ENCODE results near the gene ATRIP. TPM values are rescaled to one million over a fixed set of nuclear protein-coding genes. Genes with fewer than 3 reads are reported as not detected.

Gene ATRIP
- total RNA-seq, 1 donor from 2014 or later: 7.5 TPM

GRCh38 chr3:48408823-48409281 is 37.7 kb upstream of the ATRIP start:
- intact Hi-C loops (cut with DNase I): no loop called here
- DNase-seq (ENCODE audit: low spot score) (peak; percentile 48), ATAC-seq (no peak)

GRCh38 chr3:48409291-48410201 is 37.0 kb upstream of the ATRIP start:
- ATAC-seq (no peak), DNase-seq (ENCODE audit: low spot score) (peak; percentile 50)
- intact Hi-C loops (cut with DNase I): no loop called here

GRCh38 chr3:48410205-48411040 is 36.1 kb upstream of the ATRIP start:
- ATAC-seq (no peak), DNase-seq (ENCODE audit: low spot score) (peak; percentile 35)
- intact Hi-C loops (cut with DNase I): no loop called here

GRCh38 chr3:48411041-48411588 is 35.4 kb upstream of the ATRIP start:
- ATAC-seq: no peak
- intact Hi-C loops (cut with DNase I): no loop called here
- DNase-seq (ENCODE audit: low spot score): peak; percentile 36

GRCh38 chr3:48411606-48412374 is 34.7 kb upstream of the ATRIP start:
- DNase-seq (ENCODE audit: low spot score) (peak; percentile 51), ATAC-seq (no peak)
- intact Hi-C loops (cut with DNase I): no loop called here

- intact Hi-C loops (cut with DNase I): no loop called here
- no peak for ATAC-seq
- peak; percentile 50 for DNase-seq (ENCODE audit: low spot score)
Observed at GRCh38 chr3:48412375-48413001, 34.0 kb upstream of the ATRIP start.

- ATAC-seq (no peak), DNase-seq (ENCODE audit: low spot score) (peak; percentile 47)
- intact Hi-C loops (cut with DNase I): no loop called here
Observed at GRCh38 chr3:48413086-48413485, 33.5 kb upstream of the ATRIP start.

GRCh38 chr3:48413611-48414010 is 32.9 kb upstream of the ATRIP start:
- ATAC-seq (no peak), DNase-seq (ENCODE audit: low spot score) (no peak)
- intact Hi-C loops (cut with DNase I): no loop called here

GRCh38 chr3:48414376-48415250 is 31.9 kb upstream of the ATRIP start:
- intact Hi-C loops (cut with DNase I): no loop called here
- ATAC-seq (no peak), DNase-seq (ENCODE audit: low spot score) (no peak)

GRCh38 chr3:48415251-48415953 is 31.1 kb upstream of the ATRIP start:
- no peak for DNase-seq (ENCODE audit: low spot score)
- no peak for ATAC-seq
- intact Hi-C loops (cut with DNase I): no loop called here

- no peak for ATAC-seq
- intact Hi-C loops (cut with DNase I): no loop called here
- DNase-seq (ENCODE audit: low spot score): no peak
Observed at GRCh38 chr3:48416091-48416505, 30.4 kb upstream of the ATRIP start.

- intact Hi-C loops (cut with DNase I): no loop called here
- ATAC-seq (no peak), DNase-seq (ENCODE audit: low spot score) (no peak)
Observed at GRCh38 chr3:48416546-48416945, 30.0 kb upstream of the ATRIP start.

GRCh38 chr3:48417529-48418108 is 28.9 kb upstream of the ATRIP start:
- DNase-seq (ENCODE audit: low spot score) (no peak), ATAC-seq (no peak)

GRCh38 chr3:48418140-48418539 is 28.4 kb upstream of the ATRIP start:
- intact Hi-C loops (cut with DNase I): no loop called here
- no peak for ATAC-seq
- no peak for DNase-seq (ENCODE audit: low spot score)

More at GRCh38 chr3:48417529-48418108, 28.9 kb upstream of the ATRIP start:
- intact Hi-C loops (cut with DNase I): no loop called here

GRCh38 chr3:48418651-48419050 is 27.9 kb upstream of the ATRIP start:
- no peak for DNase-seq (ENCODE audit: low spot score)
- ATAC-seq: no peak
- intact Hi-C loops (cut with DNase I): no loop called here

- no peak for ATAC-seq
- DNase-seq (ENCODE audit: low spot score): no peak
- intact Hi-C loops (cut with DNase I): no loop called here
Observed at GRCh38 chr3:48419149-48419548, 27.4 kb upstream of the ATRIP start.

GRCh38 chr3:48419597-48419996 is 26.9 kb upstream of the ATRIP start:
- no peak for ATAC-seq
- intact Hi-C loops (cut with DNase I): no loop called here
- no peak for DNase-seq (ENCODE audit: low spot score)
